ENCODE results near the gene CRADD. TPM values are rescaled to one million over a fixed set of nuclear protein-coding genes. Genes with fewer than 3 reads are reported as not detected.

The CRADD gene
- total and polyA plus RNA-seq, 10 of the 15 experiments (the other 5 are each of a cell fraction or from before 2014, with no cell fraction given) = 7.6 to 15.5 (median 11.7) TPM

- no peak for TF ChIP-seq CUX1 (IDR thresholded peaks at IDR 0.05; ENCODE audit: insufficient replicate concordance, low read depth, low read length)
- peak; percentile 97 for TF ChIP-seq TBL1XR1 (IDR thresholded peaks at IDR 0.05; ENCODE audit: low read depth, low read length)
- TF ChIP-seq IRF3 (IDR thresholded peaks at IDR 0.05) = no peak
- TF ChIP-seq PAX5 (IDR thresholded peaks at IDR 0.05; ENCODE audit: borderline replicate concordance, low read depth, low read length) = peak; percentile 97
- peak; percentile 35; the same call in 1 of the 2 replicates for TF ChIP-seq PKNOX1 (IDR thresholded peaks at IDR 0.05)
- 0 out of 2 replicates have a peak, but pooled peaks have one; percentile 27 for TF ChIP-seq YY1 (IDR thresholded peaks at IDR 0.05; ENCODE audit: low read depth, low read length)
- peak; percentile 88 for TF ChIP-seq CBFB (IDR thresholded peaks at IDR 0.05; ENCODE audit: low read depth)
- TF ChIP-seq SMAD1 (IDR thresholded peaks at IDR 0.05; ENCODE audit: low read depth, partially characterized antibody) = peak; percentile 76
- peak; percentile 26; the same call in 1 of the 2 replicates for TF ChIP-seq NR2C1 (IDR thresholded peaks at IDR 0.05)
- no peak for TF ChIP-seq EZH2 (IDR thresholded peaks at IDR 0.05; ENCODE audit: borderline replicate concordance, control insufficient read depth, low read depth, low read length)
- TF ChIP-seq ZNF622 (IDR thresholded peaks at IDR 0.05) = no peak
- TF ChIP-seq TAF1 (IDR thresholded peaks at IDR 0.05; ENCODE audit: borderline replicate concordance, low read depth, low read length) = 0 out of 2 replicates have a peak, but pooled peaks have one; percentile 20
- peak; percentile 27; the same call in 1 of the 2 replicates for TF ChIP-seq FOXK2 (IDR thresholded peaks at IDR 0.05)
- peak; percentile 76; the same call in 1 of the 2 replicates for TF ChIP-seq PML (IDR thresholded peaks at IDR 0.05; ENCODE audit: low read length)
- TF ChIP-seq CHD1 (IDR thresholded peaks at IDR 0.05; ENCODE audit: low read depth, low read length) = no peak
- TF ChIP-seq SMC3 (IDR thresholded peaks at IDR 0.05; ENCODE audit: borderline replicate concordance, low read length) = no peak
- TF ChIP-seq MAX (IDR thresholded peaks at IDR 0.05; ENCODE audit: low read depth, low read length) = no peak
- TF ChIP-seq ETV6 (conservative IDR thresholded peaks at IDR 0.05 in 1 of 2, IDR thresholded peaks at IDR 0.05 in 1 of 2; ENCODE audit: borderline replicate concordance in 1 of 2, low read depth in 1 of 2) = peak in 1 of 2 experiments; percentile 77; a peak in 2 of 4 replicates
- no peak for TF ChIP-seq PBX3 (IDR thresholded peaks at IDR 0.05; ENCODE audit: insufficient replicate concordance, low read depth, low read length)
- TF ChIP-seq SIX5 (IDR thresholded peaks at IDR 0.05; ENCODE audit: low read depth, low read length, severe bottlenecking) = no peak
These were observed 170.6 kb downstream of the CRADD start (continued) for GRCh38 chr12:93847517-93848474.

Data from GM12878 (cell line).